WERI-Rb-1 (cell line): ENCODE data around the gene COL5A1.

Source experiments
- DNase-seq: peaks from one replicate; pipeline ENCODE4 v3.0.0-alpha.2; 2020
- H3K27ac ChIP-seq: fragments of 250-450 bp; sonication (Bioruptor Pico); 2 replicates; pipeline ENCODE4 v1.5.1; 2020; ENCODE audit warnings: mild to moderate bottlenecking, moderate library complexity
- H3K27me3 ChIP-seq: fragments of 250-450 bp; sonication (Bioruptor Pico); 2 replicates; pipeline ENCODE4 v1.5.1; 2021; ENCODE audit warnings: mild to moderate bottlenecking, low read depth, moderate library complexity; ENCODE audit not compliant: insufficient read depth, severe bottlenecking
- H3K36me3 ChIP-seq: fragments of 250-450 bp; sonication (Bioruptor Pico); 2 replicates; pipeline ENCODE4 v1.5.1; 2020; ENCODE audit warnings: mild to moderate bottlenecking, moderate library complexity
- H3K4me3 ChIP-seq: 2 replicates; pipeline ENCODE4 v1.5.1; 2011; ENCODE audit warnings: low read depth, mild to moderate bottlenecking, control low read depth, low read length
- H3K9me3 ChIP-seq: fragments of 250-450 bp; sonication (Bioruptor Pico); 2 replicates; pipeline ENCODE4 v1.5.1; 2021; ENCODE audit warnings: mild to moderate bottlenecking, moderate library complexity; ENCODE audit not compliant: severe bottlenecking
- TF ChIP-seq, protein P1 (sequence below): IDR thresholded peaks from 2 replicates; pipeline ENCODE4 v1.5.1; 2011; ENCODE audit warnings: low read depth, mild to moderate bottlenecking, control low read depth, inconsistent platforms, low read length

The COL5A1 gene

DNA sequence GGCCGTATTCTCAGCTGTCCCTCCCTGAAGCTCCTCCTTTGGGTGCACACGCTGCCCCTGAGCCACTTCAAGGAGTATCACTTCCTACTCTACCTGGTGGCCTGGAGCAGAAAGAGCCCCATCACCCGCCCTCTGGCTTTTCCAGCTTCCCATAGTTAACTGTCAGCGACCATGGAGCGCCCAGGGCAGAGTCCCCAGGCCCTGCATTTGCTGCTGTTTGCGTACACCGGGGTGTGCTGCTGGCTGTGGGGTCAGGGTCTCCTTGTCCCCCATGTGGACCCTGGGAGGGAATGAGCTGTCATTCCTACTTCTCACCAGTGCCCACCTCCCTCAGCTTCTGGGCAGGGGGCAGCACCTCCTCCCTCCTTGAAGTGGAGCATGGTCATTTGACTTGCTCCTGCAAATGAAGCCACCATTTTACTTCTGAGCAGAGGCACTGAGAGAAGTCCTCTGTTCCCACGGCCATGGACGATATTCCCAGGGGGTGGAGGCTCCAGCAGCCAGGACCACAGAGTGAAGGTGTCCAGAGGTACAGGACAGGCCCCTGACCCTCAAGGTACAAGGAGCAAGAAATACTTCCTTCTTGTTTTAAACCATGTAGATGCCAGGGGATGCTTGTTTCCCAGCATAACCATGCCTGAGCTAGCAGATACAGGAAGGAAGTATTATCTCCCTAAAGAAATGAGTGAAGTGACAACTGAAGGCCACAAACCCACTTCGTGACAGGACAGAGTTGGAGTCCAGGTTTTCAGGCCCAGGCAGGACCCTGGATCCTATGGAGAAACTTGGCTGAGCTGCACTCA, 40.6 kb upstream of the COL5A1 start:
- no peak overlapping the region for H3K27ac ChIP-seq
- TF ChIP-seq, protein P1, sequence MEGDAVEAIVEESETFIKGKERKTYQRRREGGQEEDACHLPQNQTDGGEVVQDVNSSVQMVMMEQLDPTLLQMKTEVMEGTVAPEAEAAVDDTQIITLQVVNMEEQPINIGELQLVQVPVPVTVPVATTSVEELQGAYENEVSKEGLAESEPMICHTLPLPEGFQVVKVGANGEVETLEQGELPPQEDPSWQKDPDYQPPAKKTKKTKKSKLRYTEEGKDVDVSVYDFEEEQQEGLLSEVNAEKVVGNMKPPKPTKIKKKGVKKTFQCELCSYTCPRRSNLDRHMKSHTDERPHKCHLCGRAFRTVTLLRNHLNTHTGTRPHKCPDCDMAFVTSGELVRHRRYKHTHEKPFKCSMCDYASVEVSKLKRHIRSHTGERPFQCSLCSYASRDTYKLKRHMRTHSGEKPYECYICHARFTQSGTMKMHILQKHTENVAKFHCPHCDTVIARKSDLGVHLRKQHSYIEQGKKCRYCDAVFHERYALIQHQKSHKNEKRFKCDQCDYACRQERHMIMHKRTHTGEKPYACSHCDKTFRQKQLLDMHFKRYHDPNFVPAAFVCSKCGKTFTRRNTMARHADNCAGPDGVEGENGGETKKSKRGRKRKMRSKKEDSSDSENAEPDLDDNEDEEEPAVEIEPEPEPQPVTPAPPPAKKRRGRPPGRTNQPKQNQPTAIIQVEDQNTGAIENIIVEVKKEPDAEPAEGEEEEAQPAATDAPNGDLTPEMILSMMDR, result no peak
- no peaks in the 10 kb centered on the region for H3K9me3 ChIP-seq
- no peak for DNase-seq
- H3K36me3 ChIP-seq, result no peaks in the 10 kb centered on the region
- no peaks in the 10 kb centered on the region for H3K27me3 ChIP-seq
- no peak overlapping the region for H3K4me3 ChIP-seq

DNA sequence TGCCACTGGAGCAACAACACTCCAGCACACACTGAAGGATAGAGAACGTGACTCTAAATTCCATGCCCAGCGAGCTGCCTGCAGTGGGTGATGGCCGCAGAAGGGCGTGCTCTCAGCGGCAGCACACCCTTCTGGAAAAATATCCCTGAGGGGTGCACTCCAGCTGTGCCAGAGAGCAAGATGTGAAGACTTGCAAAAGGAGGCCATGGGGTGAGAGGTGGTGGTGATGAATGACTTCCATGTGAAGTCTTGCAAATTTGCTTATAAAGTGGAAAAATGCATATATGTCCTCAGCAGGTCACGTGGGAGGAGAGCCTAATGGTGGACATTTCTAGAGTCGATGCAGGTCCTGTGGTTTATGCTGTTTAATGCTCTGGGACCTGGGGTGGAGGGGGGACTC, 39.8 kb upstream of the COL5A1 start:
- Histone ChIP-seq H3K36me3 (no peaks in the 10 kb centered on the region), H3K9me3 (no peaks in the 10 kb centered on the region), H3K4me3 (no peak overlapping the region), H3K27ac (no peak overlapping the region), H3K27me3 (no peaks in the 10 kb centered on the region)
- TF ChIP-seq, protein P1, result no peak
- DNase-seq, result no peak

DNA sequence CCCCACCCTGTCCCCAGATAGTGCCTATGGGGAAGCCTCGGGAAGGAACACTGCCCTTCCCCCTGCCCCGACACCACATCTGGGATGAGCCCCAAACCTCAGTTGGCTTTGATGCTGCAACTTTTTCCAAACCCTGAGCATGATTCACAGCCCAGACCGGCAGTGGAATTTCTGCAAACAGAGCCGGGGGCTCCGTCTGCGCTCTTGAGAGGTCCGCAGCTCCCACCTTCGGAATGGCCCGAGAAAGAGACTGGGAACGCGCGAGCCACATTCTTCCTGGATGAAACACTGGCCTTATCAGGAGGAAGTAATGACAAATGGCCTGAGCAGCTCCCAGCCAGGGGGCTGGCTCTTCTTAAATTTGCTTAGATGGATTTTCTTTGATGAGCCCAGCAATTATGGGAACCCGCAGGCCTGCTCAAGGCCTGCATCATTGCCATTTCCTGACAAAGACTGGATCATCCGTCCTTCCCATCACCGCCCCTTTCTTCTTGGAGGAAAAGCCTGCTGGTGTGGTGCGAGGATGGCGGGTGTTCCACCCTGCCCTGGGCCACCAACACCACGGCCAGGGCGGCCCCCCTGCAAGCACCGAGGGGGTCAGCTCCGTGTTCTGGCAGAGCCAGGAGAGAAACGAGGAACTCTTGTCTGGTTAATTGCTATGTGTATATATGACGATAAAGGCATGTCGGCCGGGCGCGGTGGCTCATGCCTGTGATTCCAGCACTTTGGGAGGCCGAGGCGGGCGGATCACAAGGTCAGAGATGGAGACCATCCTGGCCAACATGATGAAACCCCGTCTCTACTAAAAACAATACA, 38.8 kb upstream of the COL5A1 start:
- Histone ChIP-seq H3K27ac (no peak overlapping the region), H3K36me3 (no peaks in the 10 kb centered on the region), H3K27me3 (no peaks in the 10 kb centered on the region), H3K4me3 (no peak overlapping the region), H3K9me3 (no peaks in the 10 kb centered on the region)
- no peak for DNase-seq
- TF ChIP-seq, protein P1, result no peak

DNA sequence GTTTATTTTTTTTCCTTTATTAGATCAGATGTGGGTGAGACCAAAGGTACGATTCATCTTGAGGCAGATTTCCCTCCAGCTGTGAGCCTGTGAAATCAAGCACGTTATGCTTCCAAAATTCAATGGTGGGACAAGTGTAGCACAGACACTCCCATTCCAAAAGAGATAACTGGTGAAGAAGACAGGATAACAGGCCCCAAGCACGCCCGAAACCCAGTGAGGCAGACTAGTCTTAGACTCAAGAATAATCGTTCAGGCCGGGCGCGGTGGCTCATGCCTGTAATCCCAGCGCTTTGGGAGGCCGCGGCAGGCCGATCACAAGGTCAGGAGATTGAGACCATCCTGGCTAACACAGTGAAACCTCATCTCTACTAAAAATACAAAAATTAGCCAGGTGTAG, 36.8 kb upstream of the COL5A1 start:
- TF ChIP-seq, protein P1, result no peak
- no peaks in the 10 kb centered on the region for H3K9me3 ChIP-seq
- H3K4me3 ChIP-seq, result no peak overlapping the region
- H3K27ac ChIP-seq, result no peak overlapping the region
- H3K36me3 ChIP-seq, result no peaks in the 10 kb centered on the region
- H3K27me3 ChIP-seq, result no peaks in the 10 kb centered on the region
- no peak for DNase-seq

DNA sequence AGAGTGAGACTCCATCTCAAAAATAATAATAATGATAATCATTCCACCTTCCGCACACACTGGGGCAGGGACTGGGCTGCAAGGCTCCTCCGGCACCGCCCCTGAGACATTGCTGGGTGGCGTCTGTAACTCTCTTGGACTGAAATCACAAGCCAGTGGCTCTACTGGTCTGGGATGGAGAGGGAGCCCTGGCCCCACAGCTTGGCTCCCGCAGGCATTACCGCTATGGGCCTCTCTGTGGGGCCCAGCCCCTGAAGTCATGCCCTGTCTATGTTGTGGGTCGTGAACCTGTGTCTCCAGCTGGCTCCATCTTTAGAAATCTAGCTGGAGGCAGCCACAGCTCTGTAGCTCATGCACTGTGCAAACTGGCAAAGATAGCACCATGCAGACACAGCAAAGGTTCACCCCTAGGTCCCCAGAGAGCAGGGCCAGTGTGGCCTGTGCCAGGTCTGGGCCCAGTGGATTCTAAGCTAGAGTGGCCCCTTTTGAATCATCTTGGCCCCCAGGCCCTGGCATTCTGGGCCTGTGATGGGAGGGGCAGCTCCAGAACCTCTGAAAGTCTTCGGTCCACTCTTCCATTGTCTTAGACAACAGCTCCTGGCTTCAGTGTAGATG, 36.1 kb upstream of the COL5A1 start:
- TF ChIP-seq, protein P1, result no peak
- Histone ChIP-seq H3K36me3 (no peaks in the 10 kb centered on the region), H3K9me3 (no peaks in the 10 kb centered on the region), H3K27me3 (no peaks in the 10 kb centered on the region), H3K4me3 (no peak overlapping the region), H3K27ac (no peak overlapping the region)
- no peak for DNase-seq
